Measurements from ENCODE around the gene LIMK1. TPM values are rescaled to one million over a fixed set of nuclear protein-coding genes. Genes with fewer than 3 reads are reported as not detected.

LIMK1 gene
- total and polyA plus RNA-seq, 2 of the 13 experiments (the other 11 are each of a cell fraction or from before 2014, with no cell fraction given) = 8.9 to 18.8 TPM

DNA sequence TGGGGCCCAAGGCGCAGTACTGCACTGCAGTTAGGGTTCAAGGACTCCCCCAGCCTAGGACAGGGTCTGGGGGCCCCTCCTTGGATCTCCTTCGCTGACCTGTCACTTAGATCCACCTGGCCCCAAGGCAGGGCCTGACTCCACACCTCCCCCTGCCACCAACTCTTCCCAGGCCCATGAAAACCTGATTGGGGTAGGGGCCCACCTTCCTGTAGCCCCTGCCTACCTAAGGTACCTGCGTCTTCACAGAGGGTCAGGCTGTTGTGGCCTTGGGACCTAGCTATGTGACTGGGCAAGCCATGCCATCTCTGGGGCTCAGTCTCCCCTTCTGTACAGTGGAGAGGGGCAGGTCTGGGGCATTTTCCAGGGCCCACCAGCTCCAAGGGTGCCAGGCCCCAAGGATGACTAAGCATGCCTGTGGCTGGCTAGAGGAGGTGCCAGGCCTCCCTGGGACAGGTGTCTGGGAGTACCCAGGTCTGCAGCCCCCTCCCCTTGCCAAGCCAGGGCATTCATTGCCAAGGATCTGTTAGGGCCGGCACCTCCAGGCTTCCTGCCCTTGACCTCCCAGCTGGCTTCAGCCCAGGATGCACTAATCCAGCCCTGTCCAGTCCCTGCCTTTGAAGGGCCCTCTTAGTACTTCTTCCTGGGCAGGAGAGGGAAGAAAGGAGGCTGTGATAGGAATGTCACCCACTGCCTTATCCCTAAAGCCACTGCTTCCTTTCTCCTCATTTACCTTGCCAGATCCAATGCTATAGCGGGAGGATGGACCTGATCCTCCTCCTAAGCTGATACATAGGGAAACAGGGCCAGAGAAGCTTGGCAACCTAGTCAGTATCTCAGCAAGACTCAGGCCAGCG lies 1.3 kb downstream of the LIMK1 start:
- H3K4me3 ChIP-seq (replicated peaks in 1 of 3; ENCODE audit: insufficient read depth in 1 of 3, low read depth in 2 of 3, low read length in 3 of 3) = peak overlapping the region; percentile 61 to 72 (median 66); a peak in 5 of 6 replicates
- ChIA-PET POLR2A (interaction anchor here (1.0 kb wide), 1 partner anchor 87 kb away, joined by 3 read pairs; no protein-coding TSS in a partner anchor), CTCF (ENCODE audit: low intra/inter-chr PET ratio, low total read pairs) (no interaction called here)
- intact Hi-C loops (cut with micrococcal nuclease; ENCODE audit: unreplicated experiment) (no loop called here), in situ Hi-C loops (cut with HindIII; ENCODE audit: extremely low pct_ligation_motif_present, low pct_unique_long_range_greater_than_20kb) (no loop called here)
- H2AFZ ChIP-seq (ENCODE audit: low read length) = no peak overlapping the region
- no peaks in the 10 kb centered on the region for H3K9me3 ChIP-seq (ENCODE audit: low read length)
- no peak overlapping the region for H3K27ac ChIP-seq (ENCODE audit: extremely low read length, insufficient read depth, low read length)
- TSS peak; percentile 50 for BruUV-seq (replicated peaks)
- peaks cover 18% of the 10 kb centered on the region for H3K4me1 ChIP-seq (ENCODE audit: insufficient read depth, low read length)
- no peaks in the 10 kb centered on the region for H3K27me3 ChIP-seq (ENCODE audit: control insufficient read depth in 1 of 2, insufficient read depth in 2 of 2, low read length in 2 of 2)
- peak overlapping the region; percentile 46 for H3K9ac ChIP-seq (ENCODE audit: insufficient read depth, low read depth, low read length)
- ATAC-seq (peak; percentile 12), FAIRE-seq (no peak), DNase-seq (ENCODE audit: low spot score) (no peak)
- H3K36me3 ChIP-seq (replicated peaks in 1 of 2; ENCODE audit: control insufficient read depth in 1 of 2, insufficient read depth in 2 of 2, low read length in 2 of 2) = no peaks in the 10 kb centered on the region
- TF ChIP-seq ZBTB7A (CRISPR knock-in tag; IDR thresholded peaks at IDR 0.05) (0 out of 2 replicates have a peak, but pooled peaks have one; percentile 27), ATF3 (CRISPR knock-in tag; IDR thresholded peaks at IDR 0.05) (no peak), ZNF616 (CRISPR knock-in tag; IDR thresholded peaks at IDR 0.05; ENCODE audit: low read depth) (no peak), AHR (CRISPR knock-in tag; IDR thresholded peaks at IDR 0.05) (no peak), REPIN1 (CRISPR knock-in tag; IDR thresholded peaks at IDR 0.05; ENCODE audit: borderline replicate concordance, low read depth) (no peak), SRSF1 (optimal IDR thresholded peaks at IDR 0.05; ENCODE audit: low read depth, low read length) (peak; percentile 8), FOXC1 (CRISPR knock-in tag; IDR thresholded peaks at IDR 0.05; ENCODE audit: borderline replicate concordance) (0 out of 2 replicates have a peak, but pooled peaks have one; percentile 28), KDM5A (IDR thresholded peaks at IDR 0.05; ENCODE audit: borderline replicate concordance, low read length) (no peak), SOX5 (CRISPR knock-in tag; IDR thresholded peaks at IDR 0.05; ENCODE audit: borderline replicate concordance) (no peak), SRY (CRISPR knock-in tag; IDR thresholded peaks at IDR 0.05) (0 out of 2 replicates have a peak, but pooled peaks have one; percentile 51), ZNF350 (CRISPR knock-in tag; IDR thresholded peaks at IDR 0.05; ENCODE audit: borderline replicate concordance, low read depth) (0 out of 2 replicates have a peak, but pooled peaks have one; percentile 8), ZNF629 (CRISPR knock-in tag; conservative IDR thresholded peaks at IDR 0.05) (no peak)
- TF ChIP-seq, protein P1, sequence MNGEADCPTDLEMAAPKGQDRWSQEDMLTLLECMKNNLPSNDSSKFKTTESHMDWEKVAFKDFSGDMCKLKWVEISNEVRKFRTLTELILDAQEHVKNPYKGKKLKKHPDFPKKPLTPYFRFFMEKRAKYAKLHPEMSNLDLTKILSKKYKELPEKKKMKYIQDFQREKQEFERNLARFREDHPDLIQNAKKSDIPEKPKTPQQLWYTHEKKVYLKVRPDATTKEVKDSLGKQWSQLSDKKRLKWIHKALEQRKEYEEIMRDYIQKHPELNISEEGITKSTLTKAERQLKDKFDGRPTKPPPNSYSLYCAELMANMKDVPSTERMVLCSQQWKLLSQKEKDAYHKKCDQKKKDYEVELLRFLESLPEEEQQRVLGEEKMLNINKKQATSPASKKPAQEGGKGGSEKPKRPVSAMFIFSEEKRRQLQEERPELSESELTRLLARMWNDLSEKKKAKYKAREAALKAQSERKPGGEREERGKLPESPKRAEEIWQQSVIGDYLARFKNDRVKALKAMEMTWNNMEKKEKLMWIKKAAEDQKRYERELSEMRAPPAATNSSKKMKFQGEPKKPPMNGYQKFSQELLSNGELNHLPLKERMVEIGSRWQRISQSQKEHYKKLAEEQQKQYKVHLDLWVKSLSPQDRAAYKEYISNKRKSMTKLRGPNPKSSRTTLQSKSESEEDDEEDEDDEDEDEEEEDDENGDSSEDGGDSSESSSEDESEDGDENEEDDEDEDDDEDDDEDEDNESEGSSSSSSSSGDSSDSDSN (CRISPR knock-in tag; IDR thresholded peaks at IDR 0.05) = no peak
- peak overlapping the region; percentile 77 for H3K4me2 ChIP-seq (ENCODE audit: low read depth, low read length)
- no peaks in the 10 kb centered on the region for H3K79me2 ChIP-seq (ENCODE audit: insufficient read depth, low read length)
- H4K20me1 ChIP-seq (ENCODE audit: insufficient read depth, low read length) = no peaks in the 10 kb centered on the region
- 86% methylated on average over 2 of the region's 6 CpGs for WGBS (ENCODE audit: low lambda C conversion rate)

All from HepG2 (cell line).